Measurements from ENCODE around the gene SLC25A21. TPM values are rescaled to one million over a fixed set of nuclear protein-coding genes. Genes with fewer than 3 reads are reported as not detected.

The SLC25A21 gene
- polyA plus RNA-seq, 4 donors, result 0.22 to 1.4 (median 0.97) TPM

- H3K9me3 ChIP-seq (ENCODE audit: control insufficient read depth in 2 of 2, insufficient read depth in 1 of 2, low read depth in 1 of 2, low read length in 1 of 2), result no peaks in the 10 kb centered on the region
- no peak for FAIRE-seq
- H3K36me3 ChIP-seq (ENCODE audit: control insufficient read depth in 3 of 3, insufficient read depth in 2 of 3, low read depth in 1 of 3, low read length in 3 of 3), result no peaks in the 10 kb centered on the region
- H3K27ac ChIP-seq (ENCODE audit: low read depth in 1 of 3, low read length in 2 of 3), result no peak overlapping the region
- H3K4me3 ChIP-seq (ENCODE audit: low read depth in 1 of 3, low read length in 3 of 3), result no peak overlapping the region
- DNase-seq, result no peak
- H3K4me1 ChIP-seq (ENCODE audit: control insufficient read depth in 3 of 3, insufficient read depth in 2 of 3, low read depth in 1 of 3, low read length in 2 of 3), result no peaks in the 10 kb centered on the region
- WGBS, 3 donors, result 81 to 100% (median 88%) methylated on average over 1 of the region's 1 CpG
- no peaks in the 10 kb centered on the region for H3K27me3 ChIP-seq (ENCODE audit: control insufficient read depth in 3 of 3, insufficient read depth in 3 of 3, low read length in 3 of 3)
Observed at GRCh38 chr14:36784541-36784940, 387.9 kb downstream of the SLC25A21 start.

GRCh38 chr14:36781897-36782296 is 390.5 kb downstream of the SLC25A21 start:
- no peaks in the 10 kb centered on the region for H3K9me3 ChIP-seq (ENCODE audit: control insufficient read depth in 2 of 2, insufficient read depth in 1 of 2, low read depth in 1 of 2, low read length in 1 of 2)
- H3K27ac ChIP-seq (ENCODE audit: low read depth in 1 of 3, low read length in 2 of 3), result no peak overlapping the region
- no peaks in the 10 kb centered on the region for H3K27me3 ChIP-seq (ENCODE audit: control insufficient read depth in 3 of 3, insufficient read depth in 3 of 3, low read length in 3 of 3)
- no peaks in the 10 kb centered on the region for H3K4me1 ChIP-seq (ENCODE audit: control insufficient read depth in 3 of 3, insufficient read depth in 2 of 3, low read depth in 1 of 3, low read length in 2 of 3)
- DNase-seq (no peak), FAIRE-seq (no peak)
- H3K36me3 ChIP-seq (ENCODE audit: control insufficient read depth in 3 of 3, insufficient read depth in 2 of 3, low read depth in 1 of 3, low read length in 3 of 3), result no peaks in the 10 kb centered on the region
- WGBS, 3 donors, result 81 to 87% (median 85%) methylated on average over 2 of the region's 2 CpGs
- no peak overlapping the region for H3K4me3 ChIP-seq (ENCODE audit: low read depth in 1 of 3, low read length in 3 of 3)

GRCh38 chr14:36773558-36773957 is 398.8 kb downstream of the SLC25A21 start:
- Histone ChIP-seq H3K9me3 (ENCODE audit: control insufficient read depth in 2 of 2, insufficient read depth in 1 of 2, low read depth in 1 of 2, low read length in 1 of 2) (no peaks in the 10 kb centered on the region), H3K4me1 (ENCODE audit: control insufficient read depth in 3 of 3, insufficient read depth in 2 of 3, low read depth in 1 of 3, low read length in 2 of 3) (no peaks in the 10 kb centered on the region), H3K27me3 (ENCODE audit: control insufficient read depth in 3 of 3, insufficient read depth in 3 of 3, low read length in 3 of 3) (no peaks in the 10 kb centered on the region), H3K27ac (ENCODE audit: low read depth in 1 of 3, low read length in 2 of 3) (no peak overlapping the region), H3K36me3 (ENCODE audit: control insufficient read depth in 3 of 3, insufficient read depth in 2 of 3, low read depth in 1 of 3, low read length in 3 of 3) (no peaks in the 10 kb centered on the region), H3K4me3 (ENCODE audit: low read depth in 1 of 3, low read length in 3 of 3) (no peak overlapping the region)
- WGBS, 3 donors, result 55 to 80% (median 79%) methylated on average over 3 of the region's 3 CpGs
- no peak for FAIRE-seq
- no peak for DNase-seq

- H3K4me1 ChIP-seq (ENCODE audit: control insufficient read depth in 3 of 3, insufficient read depth in 2 of 3, low read depth in 1 of 3, low read length in 2 of 3), result no peaks in the 10 kb centered on the region
- 54 to 57% (median 55%) methylated on average over 3 of the region's 3 CpGs for WGBS, 3 donors
- no peaks in the 10 kb centered on the region for H3K9me3 ChIP-seq (ENCODE audit: control insufficient read depth in 2 of 2, insufficient read depth in 1 of 2, low read depth in 1 of 2, low read length in 1 of 2)
- FAIRE-seq (no peak), DNase-seq (no peak)
- no peak overlapping the region for H3K4me3 ChIP-seq (ENCODE audit: low read depth in 1 of 3, low read length in 3 of 3)
- H3K27me3 ChIP-seq (ENCODE audit: control insufficient read depth in 3 of 3, insufficient read depth in 3 of 3, low read length in 3 of 3), result no peaks in the 10 kb centered on the region
- H3K36me3 ChIP-seq (ENCODE audit: control insufficient read depth in 3 of 3, insufficient read depth in 2 of 3, low read depth in 1 of 3, low read length in 3 of 3), result no peaks in the 10 kb centered on the region
- no peak overlapping the region for H3K27ac ChIP-seq (ENCODE audit: low read depth in 1 of 3, low read length in 2 of 3)
Observed at GRCh38 chr14:36773136-36773540, 399.3 kb downstream of the SLC25A21 start.

- Histone ChIP-seq H3K36me3 (ENCODE audit: control insufficient read depth in 3 of 3, insufficient read depth in 2 of 3, low read depth in 1 of 3, low read length in 3 of 3) (no peaks in the 10 kb centered on the region), H3K4me1 (ENCODE audit: control insufficient read depth in 3 of 3, insufficient read depth in 2 of 3, low read depth in 1 of 3, low read length in 2 of 3) (no peaks in the 10 kb centered on the region), H3K27me3 (ENCODE audit: control insufficient read depth in 3 of 3, insufficient read depth in 3 of 3, low read length in 3 of 3) (no peaks in the 10 kb centered on the region), H3K9me3 (ENCODE audit: control insufficient read depth in 2 of 2, insufficient read depth in 1 of 2, low read depth in 1 of 2, low read length in 1 of 2) (no peaks in the 10 kb centered on the region), H3K4me3 (ENCODE audit: low read depth in 1 of 3, low read length in 3 of 3) (no peak overlapping the region), H3K27ac (ENCODE audit: low read depth in 1 of 3, low read length in 2 of 3) (no peak overlapping the region)
- WGBS, 3 donors, result 7 to 48% (median 38%) methylated on average over 4 of the region's 4 CpGs
- FAIRE-seq (no peak), DNase-seq (peak in 1 of 2 donors; percentile 14)
Observed at GRCh38 chr14:36771028-36771640, 401.3 kb downstream of the SLC25A21 start.

- WGBS, 3 donors, result 76 to 82% (median 77%) methylated on average over 4 of the region's 4 CpGs
- H3K36me3 ChIP-seq (ENCODE audit: control insufficient read depth in 3 of 3, insufficient read depth in 2 of 3, low read depth in 1 of 3, low read length in 3 of 3), result no peaks in the 10 kb centered on the region
- no peaks in the 10 kb centered on the region for H3K4me1 ChIP-seq (ENCODE audit: control insufficient read depth in 3 of 3, insufficient read depth in 2 of 3, low read depth in 1 of 3, low read length in 2 of 3)
- H3K27me3 ChIP-seq (ENCODE audit: control insufficient read depth in 3 of 3, insufficient read depth in 3 of 3, low read length in 3 of 3), result no peaks in the 10 kb centered on the region
- no peak overlapping the region for H3K27ac ChIP-seq (ENCODE audit: low read depth in 1 of 3, low read length in 2 of 3)
- no peak overlapping the region for H3K4me3 ChIP-seq (ENCODE audit: low read depth in 1 of 3, low read length in 3 of 3)
- no peaks in the 10 kb centered on the region for H3K9me3 ChIP-seq (ENCODE audit: control insufficient read depth in 2 of 2, insufficient read depth in 1 of 2, low read depth in 1 of 2, low read length in 1 of 2)
- FAIRE-seq, result no peak
- DNase-seq, result no peak
Observed at GRCh38 chr14:36768638-36769337, 403.6 kb downstream of the SLC25A21 start.

- Histone ChIP-seq H3K27me3 (ENCODE audit: control insufficient read depth in 3 of 3, insufficient read depth in 3 of 3, low read length in 3 of 3) (no peaks in the 10 kb centered on the region), H3K4me3 (ENCODE audit: low read depth in 1 of 3, low read length in 3 of 3) (no peak overlapping the region), H3K9me3 (ENCODE audit: control insufficient read depth in 2 of 2, insufficient read depth in 1 of 2, low read depth in 1 of 2, low read length in 1 of 2) (no peaks in the 10 kb centered on the region), H3K27ac (ENCODE audit: low read depth in 1 of 3, low read length in 2 of 3) (no peak overlapping the region), H3K36me3 (ENCODE audit: control insufficient read depth in 3 of 3, insufficient read depth in 2 of 3, low read depth in 1 of 3, low read length in 3 of 3) (no peaks in the 10 kb centered on the region), H3K4me1 (ENCODE audit: control insufficient read depth in 3 of 3, insufficient read depth in 2 of 3, low read depth in 1 of 3, low read length in 2 of 3) (no peaks in the 10 kb centered on the region)
- no peak for DNase-seq
- 57 to 60% (median 59%) methylated on average over 7 of the region's 7 CpGs for WGBS, 3 donors
- FAIRE-seq, result no peak
Observed at GRCh38 chr14:36767603-36768281, 404.7 kb downstream of the SLC25A21 start.

GRCh38 chr14:36766974-36767373 is 405.4 kb downstream of the SLC25A21 start:
- WGBS, 3 donors, result 82 to 85% (median 83%) methylated on average over 2 of the region's 2 CpGs
- no peaks in the 10 kb centered on the region for H3K36me3 ChIP-seq (ENCODE audit: control insufficient read depth in 3 of 3, insufficient read depth in 2 of 3, low read depth in 1 of 3, low read length in 3 of 3)
- no peak overlapping the region for H3K27ac ChIP-seq (ENCODE audit: low read depth in 1 of 3, low read length in 2 of 3)
- H3K4me3 ChIP-seq (ENCODE audit: low read depth in 1 of 3, low read length in 3 of 3), result no peak overlapping the region
- no peaks in the 10 kb centered on the region for H3K9me3 ChIP-seq (ENCODE audit: control insufficient read depth in 2 of 2, insufficient read depth in 1 of 2, low read depth in 1 of 2, low read length in 1 of 2)
- H3K4me1 ChIP-seq (ENCODE audit: control insufficient read depth in 3 of 3, insufficient read depth in 2 of 3, low read depth in 1 of 3, low read length in 2 of 3), result no peaks in the 10 kb centered on the region
- DNase-seq (no peak), FAIRE-seq (no peak)
- no peaks in the 10 kb centered on the region for H3K27me3 ChIP-seq (ENCODE audit: control insufficient read depth in 3 of 3, insufficient read depth in 3 of 3, low read length in 3 of 3)

Data from small intestine (tissue), 7 donors.